OCI-LY7 (cell line): Measurements from ENCODE around the gene RGS19. TPM values are rescaled to one million over a fixed set of nuclear protein-coding genes. Genes with fewer than 3 reads are reported as not detected.

Source experiments
- BruUV-seq: library from RNA; stranded (reverse); fragments of 400-500 nt; replicated peaks from 2 replicates; lab custom pipeline; 2021; lab: Mats Ljungman, UMichigan
- CTCF ChIA-PET: fragments of 300-600 bp; sonication (Branson Sonifier 250); formaldehyde crosslinking; loops from one replicate; lab custom pipeline; 2022; ENCODE audit warnings: antibody characterized with exemption; ENCODE audit not compliant: unreplicated experiment; lab: Charles Lee
- POLR2A ChIA-PET: fragments of 300-600 bp; sonication (Branson Sonifier 250); formaldehyde crosslinking; loops from one replicate; lab custom pipeline; 2022; ENCODE audit warnings: antibody characterized with exemption; lab: Charles Lee
- DNase-seq: peaks from one replicate; pipeline ENCODE4 v3.0.0-alpha.2; 2015; ENCODE audit warnings: low spot score
- H2AFZ ChIP-seq: fragments of 200-600 bp; sonication (generic), shearing (Covaris generic); 2 replicates; pipeline ENCODE4 v1.6.1; 2014; ENCODE audit warnings: mild to moderate bottlenecking, antibody characterized with exemption, low read length, moderate library complexity
- H3K27ac ChIP-seq: fragments of 200-600 bp; sonication (generic); 2 replicates; pipeline ENCODE4 v1.5.1; 2014; ENCODE audit warnings: mixed run types, low read depth, mild to moderate bottlenecking, moderate library complexity, low read length, inconsistent platforms; ENCODE audit not compliant: poor library complexity, severe bottlenecking
- H3K36me3 ChIP-seq: fragments of 200-600 bp; sonication (generic); 2 replicates; pipeline ENCODE4 v1.6.1; 2014; ENCODE audit warnings: mild to moderate bottlenecking, antibody characterized with exemption, low read length, moderate library complexity, mixed read lengths; ENCODE audit not compliant: insufficient read depth
- H3K4me1 ChIP-seq: fragments of 200-600 bp; sonication (generic); 2 replicates; pipeline ENCODE4 v1.5.1; 2014; ENCODE audit warnings: mild to moderate bottlenecking, low read length; ENCODE audit not compliant: insufficient read depth, poor library complexity, severe bottlenecking
- H3K4me2 ChIP-seq: fragments of 200-600 bp; sonication (generic); 2 replicates; pipeline ENCODE4 v1.6.1; 2014; ENCODE audit warnings: mild to moderate bottlenecking, low read length
- H3K4me3 ChIP-seq: fragments of 200-600 bp; sonication (generic); 2 replicates; pipeline ENCODE4 v1.5.1; 2014; ENCODE audit warnings: mild to moderate bottlenecking, low read depth, low read length; ENCODE audit not compliant: poor library complexity, severe bottlenecking
- H3K79me2 ChIP-seq: fragments of 200-600 bp; sonication (generic); 2 replicates; pipeline ENCODE4 v1.6.1; 2016; ENCODE audit warnings: low read depth, mild to moderate bottlenecking, low read length, moderate library complexity, mixed read lengths; ENCODE audit not compliant: insufficient read depth
- H3K9me2 ChIP-seq: fragments of 200-600 bp; sonication (generic); 2 replicates; pipeline ENCODE4 v1.6.1; 2016; ENCODE audit warnings: mild to moderate bottlenecking, low read length, mixed read lengths; ENCODE audit not compliant: insufficient read depth
- H3K9me3 ChIP-seq: fragments of 200-600 bp; sonication (generic); 2 replicates; pipeline ENCODE4 v1.6.1; 2014; ENCODE audit warnings: mild to moderate bottlenecking, mixed run types, low read length, mixed read lengths
- H4K20me1 ChIP-seq: fragments of 200-600 bp; sonication (generic); 2 replicates; pipeline ENCODE4 v1.6.1; 2014; ENCODE audit warnings: mild to moderate bottlenecking, antibody characterized with exemption, low read length, moderate library complexity, mixed read lengths; ENCODE audit not compliant: insufficient read depth
- EZH2phosphoT487 ChIP-seq: fragments of 200-600 bp; sonication (generic); IDR thresholded peaks from 2 replicates; pipeline ENCODE4 v1.6.1; 2018; ENCODE audit warnings: low read depth, borderline replicate concordance, mild to moderate bottlenecking, mixed run types, antibody characterized with exemption, low read length, moderate library complexity, mixed read lengths
- intact Hi-C: fragments of 100-400 bp; cut with micrococcal nuclease; formaldehyde crosslinking; loops from one replicate; pipeline ENCODE4 v1.10.0; 2022; ENCODE audit not compliant: unreplicated experiment
- total RNA-seq, 2 experiments: library from RNA; depleted of rRNA in 1 of 2; stranded (reverse); fragments of >200 nt in 1 of 2; shearing (Covaris generic) in 1 of 2; gene quantifications; 2 replicates each; pipeline ENCODE4 v1.2.3, GENCODE V29; 2014 to 2022
- TF ChIP-seq, protein P1 (sequence below): fragments of 200-600 bp; sonication (generic); conservative IDR thresholded peaks from 2 replicates; pipeline ENCODE4 v1.5.1; 2014; ENCODE audit warnings: mild to moderate bottlenecking, antibody characterized with exemption, low read length, moderate library complexity, mixed read lengths

The RGS19 gene
- total RNA-seq, 2 experiments from 2014 or later, result 69.4 to 106 TPM

DNA sequence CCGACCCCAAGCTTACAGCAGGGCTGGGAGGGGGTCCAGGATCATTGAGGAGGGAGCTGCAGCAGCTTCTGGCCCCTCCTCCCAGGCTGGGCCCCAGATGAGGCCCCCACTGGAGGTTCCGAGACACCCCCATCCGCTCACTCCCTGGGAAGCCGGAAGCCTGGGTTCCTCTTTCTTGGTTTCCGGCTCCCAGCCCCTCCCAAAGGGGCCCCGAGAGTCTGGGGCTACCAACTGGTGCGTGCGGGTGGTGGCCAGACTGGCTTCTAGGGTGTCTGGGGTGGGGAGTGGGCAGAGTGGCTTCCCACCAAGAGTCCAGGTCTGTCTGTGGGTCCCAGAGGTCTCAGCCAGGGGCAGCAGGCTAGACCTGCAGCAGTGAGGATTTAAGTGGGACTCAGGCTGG, 2.2 kb downstream of the RGS19 start:
- Histone ChIP-seq H3K4me3 (peak overlapping the region; percentile 94), H3K27ac (peak overlapping the region; percentile 97), H3K9me2 (no peaks in the 10 kb centered on the region), H3K79me2 (peaks cover 13% of the 10 kb centered on the region; the same call in 1 of the 2 replicates), H3K9me3 (no peaks in the 10 kb centered on the region), H4K20me1 (no peaks in the 10 kb centered on the region), H3K4me2 (peak overlapping the region; percentile 90), H3K4me1 (peaks cover 37% of the 10 kb centered on the region), H3K36me3 (peaks cover 39% of the 10 kb centered on the region; the same call in 1 of the 2 replicates), H2AFZ (no peak overlapping the region)
- CTCF ChIA-PET, result no interaction called here
- intact Hi-C loops, result loop anchor here (5.0 kb wide), 2 partner anchors 95 to 450 kb away; partner anchors contain the start of genes GMEB2 and PRPF6
- DNase-seq, result peak; percentile 82
- TF ChIP-seq EZH2phosphoT487, result no peak
- TF ChIP-seq, protein P1, sequence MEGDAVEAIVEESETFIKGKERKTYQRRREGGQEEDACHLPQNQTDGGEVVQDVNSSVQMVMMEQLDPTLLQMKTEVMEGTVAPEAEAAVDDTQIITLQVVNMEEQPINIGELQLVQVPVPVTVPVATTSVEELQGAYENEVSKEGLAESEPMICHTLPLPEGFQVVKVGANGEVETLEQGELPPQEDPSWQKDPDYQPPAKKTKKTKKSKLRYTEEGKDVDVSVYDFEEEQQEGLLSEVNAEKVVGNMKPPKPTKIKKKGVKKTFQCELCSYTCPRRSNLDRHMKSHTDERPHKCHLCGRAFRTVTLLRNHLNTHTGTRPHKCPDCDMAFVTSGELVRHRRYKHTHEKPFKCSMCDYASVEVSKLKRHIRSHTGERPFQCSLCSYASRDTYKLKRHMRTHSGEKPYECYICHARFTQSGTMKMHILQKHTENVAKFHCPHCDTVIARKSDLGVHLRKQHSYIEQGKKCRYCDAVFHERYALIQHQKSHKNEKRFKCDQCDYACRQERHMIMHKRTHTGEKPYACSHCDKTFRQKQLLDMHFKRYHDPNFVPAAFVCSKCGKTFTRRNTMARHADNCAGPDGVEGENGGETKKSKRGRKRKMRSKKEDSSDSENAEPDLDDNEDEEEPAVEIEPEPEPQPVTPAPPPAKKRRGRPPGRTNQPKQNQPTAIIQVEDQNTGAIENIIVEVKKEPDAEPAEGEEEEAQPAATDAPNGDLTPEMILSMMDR, result no peak
- BruUV-seq, result no TSS peak
- POLR2A ChIA-PET, result interaction anchor here (1.6 kb wide), 1 partner anchor 11 kb away, joined by 3 read pairs; no protein-coding TSS in a partner anchor

DNA sequence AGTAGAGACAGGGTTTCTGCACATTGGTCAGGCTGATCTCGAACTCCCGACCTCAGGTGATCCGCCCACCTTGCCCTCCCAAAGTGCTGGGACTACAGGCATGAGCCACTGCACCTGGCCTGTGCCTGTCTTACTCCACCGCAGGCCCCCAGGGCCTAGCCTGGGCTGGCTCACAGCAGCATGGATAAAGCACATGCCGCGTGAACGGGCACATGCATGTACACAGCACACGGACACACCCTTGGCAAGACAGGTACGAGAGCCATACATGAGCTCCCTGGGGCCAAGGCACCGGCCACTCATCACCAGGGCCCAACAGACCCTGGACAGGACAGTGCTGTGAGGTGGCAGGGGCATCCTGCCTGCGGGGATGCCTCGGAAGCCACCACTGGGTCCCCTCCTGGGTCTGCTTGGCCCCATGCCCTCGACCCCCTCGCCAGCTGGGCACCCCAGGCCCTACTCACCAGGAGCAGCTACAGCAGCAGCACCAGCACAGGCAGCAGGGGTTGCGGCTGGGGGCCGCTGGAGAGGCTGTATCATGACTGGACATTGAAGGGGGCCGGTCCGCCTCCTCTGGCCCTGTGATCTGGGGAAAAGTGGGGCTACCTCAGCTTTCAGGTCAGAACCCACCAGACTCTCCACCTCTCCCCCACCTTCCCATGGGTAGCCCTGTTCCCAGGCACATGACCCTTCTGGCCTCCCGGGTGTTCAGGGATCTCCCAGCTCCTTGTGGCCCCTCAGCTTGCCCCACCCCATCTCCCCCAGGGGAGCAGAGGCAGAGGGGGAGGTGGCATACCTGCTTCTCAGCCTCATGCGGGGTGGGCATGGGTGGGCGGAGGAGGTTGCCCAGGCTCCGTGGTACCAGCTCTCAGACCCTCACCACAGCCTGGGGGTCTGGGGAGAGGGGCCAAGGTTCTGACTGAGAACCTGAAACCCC, 3.0 kb downstream of the RGS19 start:
- peak overlapping the region; percentile 90 for H3K4me2 ChIP-seq

More for the DNA sequence above, 3.0 kb downstream of the RGS19 start:
- POLR2A ChIA-PET, result interaction anchor here (1.0 to 1.6 kb wide), 2 partner anchors 10 to 22 kb away, joined by 3 read pairs; no protein-coding TSS in a partner anchor
- DNase-seq, result no peak
- no peak for TF ChIP-seq EZH2phosphoT487
- TF ChIP-seq, protein P1, result no peak
- peaks cover 43% of the 10 kb centered on the region; the same call in 1 of the 2 replicates for H3K36me3 ChIP-seq
- H3K4me3 ChIP-seq, result peak overlapping the region; percentile 94
- intact Hi-C loops, result loop anchor here (5.0 kb wide), 2 partner anchors 94 to 449 kb away; partner anchors contain the start of genes GMEB2 and PRPF6
- no peaks in the 10 kb centered on the region for H3K9me3 ChIP-seq
- peak overlapping the region; percentile 97 for H3K27ac ChIP-seq
- CTCF ChIA-PET, result no interaction called here
- no peaks in the 10 kb centered on the region for H4K20me1 ChIP-seq
- H3K9me2 ChIP-seq, result no peaks in the 10 kb centered on the region
- BruUV-seq, result no TSS peak
- peaks cover 43% of the 10 kb centered on the region for H3K4me1 ChIP-seq
- peaks cover 13% of the 10 kb centered on the region; the same call in 1 of the 2 replicates for H3K79me2 ChIP-seq
- no peak overlapping the region for H2AFZ ChIP-seq
